Eye (tissue), 1 donor: ENCODE results near the gene STAT3.

Experiments used
- DNase-seq: peaks from one replicate; pipeline ENCODE4 v3.0.0-alpha.2; 2015

STAT3 gene

GRCh38 chr17:42289611-42290181 lies 98.5 kb downstream of the STAT3 start:
- no peak for DNase-seq

DNA sequence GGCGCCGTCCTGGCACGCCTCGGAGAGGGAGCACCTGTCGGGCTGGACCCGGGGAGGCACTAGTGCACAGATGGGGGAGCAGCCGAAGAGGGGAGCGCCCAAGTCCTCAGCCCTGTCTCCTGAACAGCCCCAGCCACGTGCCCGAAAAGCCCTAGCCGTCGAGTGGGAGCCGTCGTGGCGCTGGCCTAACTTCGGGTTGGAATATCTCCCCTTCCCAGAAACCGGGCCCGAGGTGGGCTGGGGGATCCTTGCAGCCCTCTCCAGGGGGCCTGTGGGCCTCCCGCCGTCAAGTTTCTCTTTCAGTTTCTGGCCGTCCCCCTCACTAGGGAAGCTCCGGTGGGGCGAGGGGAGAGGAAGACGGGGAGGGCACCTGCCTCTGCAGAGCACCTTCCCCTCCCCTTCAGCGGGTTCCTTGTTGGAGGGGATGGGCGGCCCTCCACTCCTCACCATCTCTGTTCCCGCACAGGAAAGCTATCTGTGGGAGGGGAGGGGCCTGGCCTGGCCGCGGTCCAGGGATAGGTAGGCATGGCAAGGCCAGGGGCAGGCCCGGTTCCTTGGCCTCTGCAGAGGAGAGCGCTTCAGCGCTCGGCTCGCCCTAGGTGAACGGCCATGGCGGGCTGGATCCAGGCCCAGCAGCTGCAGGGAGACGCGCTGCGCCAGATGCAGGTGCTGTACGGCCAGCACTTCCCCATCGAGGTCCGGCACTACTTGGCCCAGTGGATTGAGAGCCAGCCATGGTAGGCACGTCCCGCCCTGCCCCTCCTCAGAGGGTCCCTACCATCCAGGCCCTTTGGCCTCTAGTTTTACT lies 99.2 kb downstream of the STAT3 start:
- peak; percentile 23 for DNase-seq

DNA sequence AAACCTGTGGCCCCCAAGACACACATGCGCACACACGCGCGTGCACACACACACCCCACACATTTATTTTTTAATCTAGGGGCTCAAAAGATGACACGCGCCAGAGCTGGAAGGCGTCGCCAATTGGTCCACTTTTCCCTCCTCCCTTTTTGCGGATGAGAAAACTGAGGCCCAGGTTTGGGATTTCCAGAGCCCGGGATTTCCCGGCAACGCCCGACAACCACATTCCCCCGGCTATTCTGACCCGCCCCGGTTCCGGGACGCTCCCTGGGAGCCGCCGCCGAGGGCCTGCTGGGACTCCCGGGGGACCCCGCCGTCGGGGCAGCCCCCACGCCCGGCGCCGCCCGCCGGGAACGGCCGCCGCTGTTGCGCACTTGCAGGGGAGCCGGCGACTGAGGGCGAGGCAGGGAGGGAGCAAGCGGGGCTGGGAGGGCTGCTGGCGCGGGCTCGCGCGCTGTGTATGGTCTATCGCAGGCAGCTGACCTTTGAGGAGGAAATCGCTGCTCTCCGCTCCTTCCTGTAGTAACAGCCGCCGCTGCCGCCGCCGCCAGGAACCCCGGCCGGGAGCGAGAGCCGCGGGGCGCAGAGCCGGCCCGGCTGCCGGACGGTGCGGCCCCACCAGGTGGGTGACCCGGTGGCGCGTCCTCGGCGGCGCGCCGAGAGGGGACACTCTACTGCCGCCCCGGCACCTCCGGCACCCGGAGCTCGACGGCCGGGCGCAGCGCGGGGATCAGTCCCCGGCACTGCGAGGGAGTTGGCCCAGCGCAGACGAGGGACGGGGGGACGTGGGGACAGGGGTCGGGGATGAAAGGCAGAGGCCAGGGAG lies 100.1 kb downstream of the STAT3 start, which contains the start of gene STAT5A:
Gene STAT5A (plus strand): TSS at position 522 of the 826 bp plus-strand sequence. CDS start 914 bp downstream, outside the sequence.
- peak; percentile 82 for DNase-seq

DNA sequence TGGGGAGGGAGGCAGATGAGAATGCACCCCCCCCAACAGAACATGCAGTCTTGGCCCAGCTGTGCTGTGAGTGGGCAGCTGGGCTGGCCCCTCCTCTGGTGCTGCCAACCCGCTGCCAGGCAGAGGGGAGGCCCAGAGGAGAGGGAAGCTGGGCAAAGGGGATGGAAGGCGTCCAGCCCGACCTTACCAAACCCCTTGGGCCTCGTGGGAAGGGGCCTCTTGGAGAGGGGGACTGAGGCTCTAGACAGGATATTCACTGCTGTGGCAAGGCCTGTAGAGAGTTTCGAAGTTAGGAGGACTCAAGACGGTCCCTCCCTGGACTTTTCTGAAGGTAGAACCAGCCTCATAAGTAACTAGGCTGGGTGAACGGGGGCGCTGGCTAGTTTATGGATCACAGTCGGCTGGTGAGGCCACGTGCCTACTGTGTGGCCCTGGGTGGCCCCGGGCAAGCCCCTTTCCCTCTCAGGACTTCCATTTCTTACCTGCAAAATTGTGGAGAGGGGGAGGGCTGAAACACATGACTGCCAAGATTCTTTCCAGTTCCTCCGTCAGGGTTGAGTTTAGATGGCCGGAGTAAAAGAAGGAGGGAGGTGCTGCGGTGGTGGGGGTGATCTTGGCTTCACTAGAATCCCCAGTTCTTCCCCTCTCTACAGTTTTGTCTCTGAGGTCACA lies 100.8 kb downstream of the STAT3 start:
- peak; percentile 14 for DNase-seq

- DNase-seq, result no peak
These were observed 101.6 kb downstream of the STAT3 start for GRCh38 chr17:42286411-42287221.

GRCh38 chr17:42285346-42286050 lies 102.7 kb downstream of the STAT3 start:
- no peak for DNase-seq

DNA sequence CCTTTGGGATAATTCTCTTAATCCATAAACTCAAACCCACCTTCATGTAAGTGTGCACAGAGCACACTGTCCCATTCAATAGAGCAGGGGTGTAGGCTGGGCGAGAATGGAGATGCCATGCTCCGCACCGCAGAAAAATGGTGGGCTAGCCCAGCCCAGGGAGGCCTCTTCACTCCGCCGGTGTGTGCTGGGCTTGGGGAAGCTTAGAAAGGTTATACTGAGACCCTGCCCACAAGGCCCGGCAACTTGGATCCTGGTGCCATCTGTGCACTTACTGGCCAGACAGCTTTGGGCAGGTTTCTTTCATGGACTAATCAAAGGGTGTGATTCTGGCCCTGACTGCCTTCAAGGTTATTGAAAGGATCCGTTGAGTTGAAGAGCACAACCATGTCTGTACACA lies 103.7 kb downstream of the STAT3 start:
- DNase-seq, result no peak

DNA sequence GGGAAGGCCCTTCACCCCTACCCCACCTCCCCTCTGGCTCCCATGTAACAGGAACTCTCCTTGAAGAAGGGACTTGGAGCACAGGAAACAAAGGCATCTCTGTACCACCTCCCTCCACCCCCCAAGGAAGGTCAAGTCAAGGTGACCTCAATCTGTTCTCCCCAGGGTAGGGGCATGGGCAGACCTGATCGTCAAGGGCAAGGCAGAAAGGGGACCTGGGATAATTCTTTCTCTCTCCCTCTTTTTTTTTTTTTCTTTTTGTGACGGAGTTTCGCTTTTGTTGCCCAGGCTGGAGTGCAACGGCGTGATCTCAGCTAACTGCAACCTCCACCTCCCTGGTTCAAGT lies 104.2 kb downstream of the STAT3 start:
- DNase-seq, result no peak

DNA sequence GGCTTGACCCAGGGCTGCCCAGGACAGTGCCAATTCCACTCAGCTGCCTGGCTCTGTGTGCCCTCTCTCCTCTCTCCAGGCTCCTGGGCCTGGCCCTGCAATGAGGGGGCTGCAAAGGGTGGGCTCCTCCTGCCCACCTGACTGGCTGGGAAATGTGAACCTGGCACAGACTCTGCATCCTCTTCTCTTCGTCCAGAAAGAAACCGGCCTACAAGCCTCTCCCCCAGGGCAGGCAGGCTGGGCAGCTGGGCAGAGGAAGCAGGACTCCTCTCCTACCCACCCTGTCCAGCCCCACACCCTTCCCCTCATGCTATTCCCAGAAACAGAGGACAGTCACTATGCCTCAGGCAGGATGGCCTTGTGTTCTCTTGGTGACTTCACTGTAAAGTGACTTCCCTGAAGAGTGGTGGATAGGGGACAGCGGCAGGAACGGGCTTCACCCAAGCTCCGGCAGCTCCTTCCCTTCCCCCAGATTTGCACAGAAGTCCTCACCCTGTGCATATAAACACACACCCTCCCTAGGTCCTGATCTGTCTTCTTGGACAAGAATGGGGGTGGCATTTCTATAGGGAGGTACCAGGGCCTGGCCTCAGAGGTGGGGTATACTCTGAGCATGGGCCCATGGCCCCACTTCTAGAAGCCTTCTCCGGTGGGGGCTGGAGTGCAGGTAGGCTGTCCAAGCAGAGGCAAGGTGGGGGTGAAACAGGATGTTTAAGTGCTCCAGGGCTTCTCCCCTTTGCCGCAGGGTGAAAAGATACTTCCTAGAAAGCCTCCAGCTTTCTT lies 104.8 kb downstream of the STAT3 start:
- DNase-seq, result no peak

DNA sequence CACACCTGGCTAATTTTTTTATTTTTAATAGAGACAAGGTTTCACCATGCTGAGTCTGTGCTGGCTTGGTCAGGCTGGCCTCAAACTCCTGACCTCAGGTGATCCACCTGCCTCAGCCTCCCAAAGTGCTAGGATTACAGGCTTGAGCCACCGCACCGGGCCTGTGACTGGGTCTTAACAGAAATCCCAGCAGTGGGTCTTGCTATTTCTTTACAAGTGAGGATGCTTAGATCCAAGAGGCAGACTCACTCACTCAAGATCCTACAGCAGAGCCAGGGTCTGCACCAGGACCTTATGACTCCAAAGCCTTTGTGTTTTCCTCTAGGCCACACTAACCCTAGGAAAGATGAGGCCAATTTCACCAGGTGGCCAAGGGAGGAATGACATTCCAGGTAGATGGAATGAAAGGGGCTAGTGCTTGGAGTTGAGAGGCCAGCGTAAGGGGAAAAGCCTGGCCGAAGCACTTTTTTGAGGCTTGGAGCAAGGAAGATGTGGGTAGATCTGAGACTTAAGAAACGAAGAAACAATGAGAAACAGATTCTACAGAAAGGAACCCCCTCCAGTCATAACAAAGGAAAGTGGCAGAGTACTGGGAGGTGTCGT lies 105.7 kb downstream of the STAT3 start:
- no peak for DNase-seq

DNA sequence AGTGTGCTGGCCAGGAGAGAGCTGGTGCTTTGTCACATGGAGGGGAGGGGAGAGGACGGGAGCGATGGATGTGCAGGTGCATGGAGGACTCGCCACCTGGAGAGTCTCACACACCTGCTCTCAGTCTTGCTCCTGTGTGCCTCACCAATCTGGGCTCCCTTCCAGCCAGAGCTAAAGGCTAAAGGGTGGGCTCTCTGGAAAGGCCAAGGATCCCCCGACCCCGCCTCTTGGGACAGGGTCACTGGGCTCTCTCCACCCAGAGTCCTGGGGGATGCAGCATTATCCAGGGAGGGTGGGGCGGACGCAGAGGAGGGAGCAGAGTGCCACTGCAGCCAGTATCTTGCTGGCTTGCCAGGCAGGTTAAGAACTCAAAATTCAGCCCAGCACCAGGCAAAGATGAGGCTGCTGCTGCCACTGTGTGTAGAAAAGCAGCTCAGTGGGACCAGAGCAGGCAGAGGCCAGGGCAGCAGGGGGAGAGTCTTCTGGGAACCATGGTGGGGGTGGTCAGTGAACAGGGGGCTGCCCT lies 106.6 kb downstream of the STAT3 start:
- DNase-seq, result no peak

DNA sequence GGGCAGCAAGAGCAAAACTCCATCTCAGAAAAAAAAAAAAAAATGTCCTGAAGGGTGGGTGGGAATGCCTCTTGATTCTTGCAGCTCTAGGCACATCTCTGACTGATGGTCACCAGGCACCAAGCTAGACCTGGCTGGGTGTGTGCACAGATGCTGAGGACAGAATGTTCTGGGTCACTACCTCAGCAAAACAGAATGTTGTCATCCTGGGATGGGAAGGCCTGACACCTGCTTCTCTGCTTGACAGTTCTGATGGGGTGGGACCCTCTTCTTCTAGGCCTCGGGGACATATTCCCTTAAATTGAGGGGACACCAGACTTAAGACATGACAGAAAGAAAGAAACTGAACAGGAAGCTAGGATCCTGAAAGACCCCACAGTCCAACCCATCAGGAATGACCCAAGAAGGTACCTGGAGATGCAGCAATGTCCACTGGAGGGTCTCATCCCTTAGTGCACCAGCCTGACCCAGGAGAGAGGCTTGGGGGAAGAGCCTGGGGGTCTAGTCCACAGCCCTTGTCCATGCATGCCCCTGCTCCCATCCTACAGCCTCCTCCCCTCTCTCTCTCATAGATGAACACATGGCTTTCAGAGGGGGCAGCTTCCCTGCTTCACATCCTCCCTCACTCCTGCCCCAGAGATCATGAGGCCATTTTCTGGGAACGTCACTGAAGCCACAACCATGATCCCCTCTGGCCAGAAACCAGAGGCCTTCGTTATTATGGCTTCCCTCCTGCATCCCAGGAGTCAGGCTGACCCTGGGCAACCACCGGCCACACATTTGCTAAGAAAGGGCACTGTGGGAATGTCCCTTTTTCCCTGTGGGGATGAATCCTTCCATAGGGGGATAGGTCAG lies 108.2 kb downstream of the STAT3 start:
- DNase-seq, result no peak

- DNase-seq, result no peak
These were observed 110.9 kb downstream of the STAT3 start for GRCh38 chr17:42277342-42277712.

DNA sequence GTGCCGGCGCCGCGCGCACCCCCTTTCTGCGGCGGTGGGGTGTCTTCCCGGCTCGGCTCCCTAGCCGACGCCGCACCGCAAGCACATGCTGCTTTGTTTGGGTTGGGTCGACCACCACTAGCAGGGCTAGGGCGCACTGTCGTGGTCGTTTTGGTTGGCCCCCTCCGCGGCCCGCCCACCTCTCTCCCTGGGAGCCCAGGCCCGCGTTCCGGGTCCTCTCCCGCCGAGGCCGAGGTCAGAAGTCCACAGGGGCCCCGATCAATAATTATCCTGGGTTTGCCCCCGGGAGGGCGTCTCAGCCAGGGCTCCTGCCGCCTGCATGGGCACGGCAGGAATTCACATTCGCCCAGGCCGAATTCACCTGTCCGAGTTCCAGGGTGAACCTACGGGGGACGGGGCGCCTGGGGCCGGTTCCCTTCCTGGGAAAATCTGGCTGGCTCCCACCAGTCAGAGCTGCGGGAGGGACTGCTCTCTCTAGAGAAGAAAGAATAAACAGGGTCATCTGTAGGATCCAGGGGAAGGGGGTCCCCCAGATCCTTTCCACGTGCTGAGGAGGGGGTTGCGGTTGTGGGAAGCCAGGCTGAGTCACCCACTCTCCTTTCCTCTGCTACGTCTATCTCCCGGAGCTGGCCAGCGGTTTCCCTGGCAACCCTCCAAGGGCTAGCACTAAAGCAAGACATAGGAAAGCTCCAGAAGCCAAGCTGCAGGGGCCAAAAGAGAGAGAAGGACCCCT lies 111.5 kb downstream of the STAT3 start:
- DNase-seq, result peak; percentile 79

DNA sequence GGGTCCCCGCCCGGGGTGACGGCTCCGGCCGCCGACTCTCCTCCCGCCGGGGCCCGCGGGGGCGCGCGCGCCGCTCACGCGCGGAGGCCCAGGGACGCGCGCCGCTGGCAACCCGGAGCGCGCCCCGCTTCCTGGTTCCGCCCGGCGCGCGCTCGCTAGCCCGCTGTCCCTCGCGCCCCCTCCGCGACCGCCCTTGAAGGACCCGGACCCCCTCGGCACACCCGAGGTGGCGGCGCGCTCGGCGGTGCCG lies 112.0 kb downstream of the STAT3 start, which contains the start of gene STAT5B:
Gene STAT5B (minus strand): TSS at position 33 of the 250 bp plus-strand sequence. CDS start 44,264 bp downstream, outside the sequence.
- DNase-seq, result peak; percentile 87

- peak; percentile 80 for DNase-seq
These were observed 112.5 kb downstream of the STAT3 start for GRCh38 chr17:42275527-42276358.

- DNase-seq, result peak; percentile 52
These were observed 113.3 kb downstream of the STAT3 start for GRCh38 chr17:42274812-42275526.
